ENCODE measurements around the gene LRP4.

LRP4 gene

DNA sequence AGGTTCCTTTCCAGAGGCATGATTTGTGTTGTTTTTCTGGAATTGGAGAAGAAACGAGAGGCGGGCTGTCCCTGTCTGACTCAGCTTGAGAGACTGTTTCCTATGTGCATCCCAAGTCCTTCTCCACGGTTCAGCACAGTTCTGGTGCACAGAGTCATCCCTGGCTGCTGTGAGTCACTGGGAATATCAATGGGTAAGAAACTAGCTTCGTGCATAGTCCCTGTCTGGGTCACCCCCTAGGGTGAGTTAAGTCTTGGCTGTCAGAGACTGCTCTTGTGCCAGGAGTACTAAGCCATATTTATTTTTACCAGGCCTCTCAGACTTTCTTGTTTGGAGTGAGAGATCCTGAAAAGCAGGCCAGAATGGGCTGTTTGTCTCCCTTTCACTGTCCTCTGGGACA, 2.4 kb upstream of the LRP4 start:
- peak; percentile 96 for DNase-seq (ENCODE audit: low read depth)
- TF ChIP-seq, protein P1, sequence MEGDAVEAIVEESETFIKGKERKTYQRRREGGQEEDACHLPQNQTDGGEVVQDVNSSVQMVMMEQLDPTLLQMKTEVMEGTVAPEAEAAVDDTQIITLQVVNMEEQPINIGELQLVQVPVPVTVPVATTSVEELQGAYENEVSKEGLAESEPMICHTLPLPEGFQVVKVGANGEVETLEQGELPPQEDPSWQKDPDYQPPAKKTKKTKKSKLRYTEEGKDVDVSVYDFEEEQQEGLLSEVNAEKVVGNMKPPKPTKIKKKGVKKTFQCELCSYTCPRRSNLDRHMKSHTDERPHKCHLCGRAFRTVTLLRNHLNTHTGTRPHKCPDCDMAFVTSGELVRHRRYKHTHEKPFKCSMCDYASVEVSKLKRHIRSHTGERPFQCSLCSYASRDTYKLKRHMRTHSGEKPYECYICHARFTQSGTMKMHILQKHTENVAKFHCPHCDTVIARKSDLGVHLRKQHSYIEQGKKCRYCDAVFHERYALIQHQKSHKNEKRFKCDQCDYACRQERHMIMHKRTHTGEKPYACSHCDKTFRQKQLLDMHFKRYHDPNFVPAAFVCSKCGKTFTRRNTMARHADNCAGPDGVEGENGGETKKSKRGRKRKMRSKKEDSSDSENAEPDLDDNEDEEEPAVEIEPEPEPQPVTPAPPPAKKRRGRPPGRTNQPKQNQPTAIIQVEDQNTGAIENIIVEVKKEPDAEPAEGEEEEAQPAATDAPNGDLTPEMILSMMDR (IDR thresholded peaks at IDR 0.05; ENCODE audit: control insufficient read depth, insufficient read depth, low read depth, low read length, missing control alignments): no peak

DNA sequence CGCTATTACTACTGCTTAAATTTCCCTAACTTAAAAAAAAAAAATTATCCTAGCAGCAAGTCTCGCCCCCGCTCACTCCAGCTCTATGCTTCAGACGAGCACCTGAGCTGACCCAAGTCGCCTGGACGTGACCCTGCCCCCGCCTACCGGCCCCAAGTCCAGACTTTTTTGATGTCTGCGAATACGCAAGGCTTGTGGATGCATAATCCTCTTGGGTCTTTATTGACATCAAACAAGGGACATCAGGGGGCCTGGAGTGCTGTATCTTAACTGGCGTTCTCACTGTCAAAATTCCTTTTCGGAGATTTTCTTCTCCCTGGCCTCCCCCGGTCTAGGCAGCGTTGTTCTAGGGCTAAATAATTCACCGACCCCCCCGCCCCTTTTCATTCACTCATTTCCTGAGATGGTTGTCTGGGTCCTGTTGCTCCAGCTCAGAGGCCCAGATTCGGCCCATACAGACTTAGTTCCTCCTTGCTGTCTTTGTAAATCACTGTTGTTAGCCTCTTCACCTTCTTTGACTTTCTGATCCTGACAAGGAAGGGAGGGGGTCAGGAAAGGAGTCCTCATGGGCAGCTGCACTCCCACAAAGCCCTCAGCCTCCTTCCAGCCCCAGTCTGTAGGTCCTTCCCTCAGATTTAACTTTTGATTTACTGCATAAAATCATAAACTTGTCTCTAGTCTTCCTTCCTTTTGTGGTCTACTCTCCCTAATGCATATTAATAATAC, 601 bp upstream of the LRP4 start:
- TF ChIP-seq, protein P1 (IDR thresholded peaks at IDR 0.05; ENCODE audit: control insufficient read depth, insufficient read depth, low read depth, low read length, missing control alignments): no peak
- no peak for DNase-seq (ENCODE audit: low read depth)
- H3K4me3 ChIP-seq (ENCODE audit: control insufficient read depth, low read depth, low read length): peak overlapping the region; percentile 47

More for the DNA sequence above, 2.4 kb upstream of the LRP4 start:
- H3K4me3 ChIP-seq (ENCODE audit: control insufficient read depth, low read depth, low read length): no peak overlapping the region

DNA sequence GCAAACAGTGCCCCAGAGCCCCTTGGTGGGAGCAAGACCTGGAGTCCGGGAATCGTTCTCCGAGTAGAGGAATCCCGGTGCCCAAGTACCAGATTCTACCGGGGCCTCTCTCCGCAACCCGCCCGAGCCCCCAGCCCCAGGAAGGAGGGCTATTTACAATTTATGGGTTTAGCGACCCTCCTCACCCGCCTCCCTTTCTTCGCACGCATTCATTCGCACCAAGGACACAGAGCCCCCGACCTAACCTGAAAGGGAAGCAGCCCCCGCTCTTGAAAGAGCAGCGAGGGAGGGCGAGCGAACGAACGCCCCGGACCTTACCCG, 628 bp downstream of the LRP4 start:
- H3K4me3 ChIP-seq (ENCODE audit: control insufficient read depth, low read depth, low read length): peak overlapping the region; percentile 47
- DNase-seq (ENCODE audit: low read depth): no peak
- TF ChIP-seq, protein P1 (IDR thresholded peaks at IDR 0.05; ENCODE audit: control insufficient read depth, insufficient read depth, low read depth, low read length, missing control alignments): no peak

DNA sequence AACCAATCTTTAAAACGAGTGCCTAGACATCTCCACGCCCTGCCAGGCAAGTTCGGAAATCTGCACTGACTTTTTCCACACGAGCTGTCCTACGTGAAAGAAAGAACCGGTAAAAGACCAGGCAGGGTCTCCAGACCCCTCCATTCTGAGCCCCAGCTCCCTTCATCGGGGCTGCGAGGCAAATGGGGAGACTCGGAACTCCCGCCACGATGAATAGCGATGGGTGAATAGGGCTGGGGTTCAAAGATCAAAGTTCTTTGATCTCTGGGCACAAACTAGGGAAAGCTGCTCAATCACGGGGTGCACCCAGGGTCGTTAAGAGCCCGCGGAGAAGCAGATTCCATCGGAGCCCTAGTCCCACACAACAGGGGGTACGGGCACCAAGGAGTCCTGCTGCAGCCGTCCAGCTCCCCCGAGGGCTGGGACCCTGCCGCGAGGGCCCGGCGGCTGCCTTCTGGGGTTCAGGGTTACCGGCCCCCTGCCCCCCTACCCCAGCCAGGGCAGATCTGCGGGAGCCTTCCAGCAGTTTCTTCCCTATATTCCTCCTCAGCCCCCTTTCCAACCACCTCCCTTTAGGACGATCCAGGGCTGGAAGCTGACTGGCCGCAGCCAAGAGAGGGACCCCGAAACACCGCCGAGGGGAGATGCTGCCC, 1.1 kb downstream of the LRP4 start:
- DNase-seq (ENCODE audit: low read depth): no peak
- TF ChIP-seq, protein P1 (IDR thresholded peaks at IDR 0.05; ENCODE audit: control insufficient read depth, insufficient read depth, low read depth, low read length, missing control alignments): no peak
- peak overlapping the region; percentile 47 for H3K4me3 ChIP-seq (ENCODE audit: control insufficient read depth, low read depth, low read length)

DNA sequence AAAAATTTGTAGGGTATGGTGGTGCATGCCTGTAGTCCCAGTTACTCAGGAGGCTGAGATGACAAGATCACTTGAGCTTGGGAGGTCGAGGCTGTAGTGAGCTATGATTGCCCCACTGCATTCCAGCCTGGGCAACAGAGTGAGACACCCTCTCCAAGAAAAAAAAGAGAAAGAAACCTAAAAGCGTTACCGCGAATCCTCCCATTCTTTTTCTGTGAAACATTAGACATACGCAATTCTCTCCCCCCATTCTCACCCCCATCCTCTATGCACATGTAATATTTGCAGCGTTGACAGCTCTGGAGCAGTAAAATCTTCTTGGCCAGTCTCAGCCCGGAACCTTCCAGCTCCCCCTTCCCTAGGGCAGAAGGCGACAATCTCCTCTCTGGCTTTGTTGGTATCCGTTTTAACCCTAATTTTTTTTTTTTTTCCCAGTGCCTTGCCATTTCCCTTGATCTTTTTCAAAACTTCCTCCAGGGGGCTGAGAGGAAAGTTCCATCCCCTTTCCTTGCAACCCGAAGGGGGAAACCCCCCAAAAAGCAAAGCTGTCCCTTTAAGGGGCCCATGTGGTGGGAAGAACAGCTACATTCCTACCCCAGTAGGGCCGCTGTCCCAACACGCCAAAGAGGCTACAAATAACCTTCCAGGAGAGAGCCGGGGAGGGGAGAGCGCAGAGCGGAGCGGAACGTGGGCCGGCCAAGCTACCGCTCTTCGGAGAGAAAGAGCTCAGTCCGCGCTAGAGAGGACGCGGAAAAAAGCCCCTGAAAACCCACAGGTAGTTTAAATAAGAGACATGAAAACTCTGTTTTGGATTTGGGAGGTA, 1.9 kb downstream of the LRP4 start:
- peak overlapping the region; percentile 47 for H3K4me3 ChIP-seq (ENCODE audit: control insufficient read depth, low read depth, low read length)
- no peak for DNase-seq (ENCODE audit: low read depth)
- TF ChIP-seq, protein P1 (IDR thresholded peaks at IDR 0.05; ENCODE audit: control insufficient read depth, insufficient read depth, low read depth, low read length, missing control alignments): peak; percentile 33

DNA sequence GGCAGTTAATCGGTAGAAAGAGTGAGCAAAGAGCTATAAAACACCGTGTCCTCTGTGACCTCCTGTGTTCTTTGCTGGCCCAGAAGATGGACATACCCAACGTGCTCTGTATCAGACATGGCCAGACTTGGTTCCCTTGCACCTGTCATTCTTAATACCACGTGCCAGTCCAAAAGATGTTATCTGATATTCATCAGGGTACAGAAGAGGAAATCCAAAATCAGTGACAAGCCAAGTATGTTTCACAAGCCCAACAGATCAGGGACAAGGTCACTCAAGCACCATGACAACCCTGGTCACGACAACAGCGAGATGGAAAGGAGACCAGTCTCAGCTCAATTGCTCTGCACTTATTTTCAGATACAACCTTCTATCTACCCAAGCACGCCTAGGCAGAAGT, 3.4 kb downstream of the LRP4 start:
- H3K4me3 ChIP-seq (ENCODE audit: control insufficient read depth, low read depth, low read length): no peak overlapping the region
- no peak for DNase-seq (ENCODE audit: low read depth)
- TF ChIP-seq, protein P1 (IDR thresholded peaks at IDR 0.05; ENCODE audit: control insufficient read depth, insufficient read depth, low read depth, low read length, missing control alignments): no peak
